GM23338 (cell line): ENCODE data around the gene SIRT4.

ENCODE experiments used
- CREB1 ChIP-seq: fragments of 250-450 bp; sonication (Bioruptor Pico); IDR thresholded peaks from 2 replicates; pipeline ENCODE4 v1.5.0; 2020; ENCODE audit warnings: low read depth, mild to moderate bottlenecking, moderate library complexity
- ETS1 ChIP-seq: IDR thresholded peaks from 2 replicates; pipeline ENCODE4 v1.6.1; 2016; ENCODE audit warnings: antibody characterized with exemption
- EZH2 ChIP-seq: fragments of 200-600 bp; sonication (generic); IDR thresholded peaks from one replicate; pipeline ENCODE4 v1.8.0; 2017; ENCODE audit warnings: antibody characterized with exemption, mild to moderate bottlenecking, low read depth; ENCODE audit not compliant: unreplicated experiment
- EZH2phosphoT487 ChIP-seq: fragments of 200-600 bp; sonication (generic); IDR thresholded peaks from one replicate; pipeline ENCODE4 v1.8.1; 2018; ENCODE audit warnings: antibody characterized with exemption; ENCODE audit not compliant: unreplicated experiment
- POLR2AphosphoS5 ChIP-seq: IDR thresholded peaks from 2 replicates; pipeline ENCODE4 v1.6.1; 2016; ENCODE audit warnings: antibody characterized with exemption, low read depth
- REST ChIP-seq: IDR thresholded peaks from one replicate; pipeline ENCODE4 v1.6.1; 2018; ENCODE audit warnings: antibody characterized with exemption; ENCODE audit not compliant: unreplicated experiment
- STAT1 ChIP-seq: IDR thresholded peaks from one replicate; pipeline ENCODE4 v1.6.1; 2016; ENCODE audit warnings: antibody characterized with exemption; ENCODE audit not compliant: unreplicated experiment
- ZNF114 ChIP-seq: fragments of 250-450 bp; sonication (Bioruptor Pico); IDR thresholded peaks from 2 replicates; pipeline ENCODE4 v1.5.0; 2020; ENCODE audit warnings: mild to moderate bottlenecking, moderate library complexity
- ZNF331 ChIP-seq: fragments of 250-450 bp; sonication (Bioruptor Pico); IDR thresholded peaks from 2 replicates; pipeline ENCODE4 v1.5.0; 2020; ENCODE audit warnings: low read depth, mild to moderate bottlenecking, moderate library complexity
- TF ChIP-seq, protein P1 (sequence below), 2 experiments: fragments of 200-600 bp in 1 of 2; sonication (generic) in 1 of 2; conservative IDR thresholded peaks; 2 replicates each; pipeline versions ENCODE4 v1.5.1 to v1.6.1; 2016 to 2017; ENCODE audit warnings: antibody characterized with exemption in 2 of 2, low read depth in 2 of 2, mild to moderate bottlenecking in 2 of 2, moderate library complexity in 1 of 2

DNA sequence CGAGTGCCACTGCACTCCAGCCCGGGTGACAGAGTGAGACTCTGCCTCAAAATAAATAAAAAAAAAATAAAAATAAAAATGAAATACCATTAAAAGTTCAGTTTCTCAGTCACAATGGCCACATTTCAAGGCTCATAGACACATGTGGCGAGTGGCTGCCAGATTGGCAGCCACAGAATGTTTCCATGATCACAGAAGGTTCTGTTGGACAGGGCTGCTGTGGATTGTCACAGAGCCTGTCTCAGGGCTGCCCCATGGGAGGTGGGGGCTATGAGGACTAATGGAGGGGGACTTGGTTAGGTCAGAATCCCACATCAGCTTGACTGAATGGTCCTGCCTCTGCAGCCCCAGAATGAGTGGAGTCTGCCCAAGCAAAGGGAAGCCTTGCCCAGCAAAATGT, 29.3 kb downstream of the SIRT4 start:
- TF ChIP-seq CREB1 (CRISPR knock-in tag): no peak
- TF ChIP-seq, protein P1, sequence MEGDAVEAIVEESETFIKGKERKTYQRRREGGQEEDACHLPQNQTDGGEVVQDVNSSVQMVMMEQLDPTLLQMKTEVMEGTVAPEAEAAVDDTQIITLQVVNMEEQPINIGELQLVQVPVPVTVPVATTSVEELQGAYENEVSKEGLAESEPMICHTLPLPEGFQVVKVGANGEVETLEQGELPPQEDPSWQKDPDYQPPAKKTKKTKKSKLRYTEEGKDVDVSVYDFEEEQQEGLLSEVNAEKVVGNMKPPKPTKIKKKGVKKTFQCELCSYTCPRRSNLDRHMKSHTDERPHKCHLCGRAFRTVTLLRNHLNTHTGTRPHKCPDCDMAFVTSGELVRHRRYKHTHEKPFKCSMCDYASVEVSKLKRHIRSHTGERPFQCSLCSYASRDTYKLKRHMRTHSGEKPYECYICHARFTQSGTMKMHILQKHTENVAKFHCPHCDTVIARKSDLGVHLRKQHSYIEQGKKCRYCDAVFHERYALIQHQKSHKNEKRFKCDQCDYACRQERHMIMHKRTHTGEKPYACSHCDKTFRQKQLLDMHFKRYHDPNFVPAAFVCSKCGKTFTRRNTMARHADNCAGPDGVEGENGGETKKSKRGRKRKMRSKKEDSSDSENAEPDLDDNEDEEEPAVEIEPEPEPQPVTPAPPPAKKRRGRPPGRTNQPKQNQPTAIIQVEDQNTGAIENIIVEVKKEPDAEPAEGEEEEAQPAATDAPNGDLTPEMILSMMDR (conservative IDR thresholded peaks at IDR 0.05; ENCODE audit: low read depth in 2 of 2): no peak
- no peak for TF ChIP-seq EZH2
- TF ChIP-seq ZNF114 (CRISPR knock-in tag): no peak
- no peak for TF ChIP-seq REST
- no peak for TF ChIP-seq EZH2phosphoT487
- TF ChIP-seq POLR2AphosphoS5: no peak
- no peak for TF ChIP-seq STAT1
- no peak for TF ChIP-seq ZNF331 (CRISPR knock-in tag)
- TF ChIP-seq ETS1: no peak
